PFSK-1 (cell line): ENCODE data around the gene DAPK1.

Experiments used
- FOXP2 ChIP-seq: optimal IDR thresholded peaks from 2 replicates; pipeline ENCODE3; 2011; ENCODE audit warnings: borderline replicate concordance, control low read depth, inconsistent platforms; ENCODE audit not compliant: insufficient read depth; ENCODE audit errors: extremely low read length, extremely low read depth
- POLR2AphosphoS5 ChIP-seq: IDR thresholded peaks from 2 replicates; pipeline ENCODE4 v1.6.1; 2012; ENCODE audit warnings: low read depth, mild to moderate bottlenecking, control low read depth, low read length, moderate library complexity
- REST ChIP-seq, 2 experiments: IDR thresholded peaks; 2 replicates each; pipeline versions ENCODE4 v1.6.1 to v1.8.0; 2011 to 2012; ENCODE audit warnings: low read depth in 2 of 2, low read length in 2 of 2, control low read depth in 1 of 2, inconsistent platforms in 1 of 2, mild to moderate bottlenecking in 1 of 2, moderate library complexity in 1 of 2; ENCODE audit not compliant: insufficient read depth in 1 of 2
- SIN3A ChIP-seq: IDR thresholded peaks from 2 replicates; pipeline ENCODE4 v1.6.1; 2012; ENCODE audit warnings: mild to moderate bottlenecking, low read length, moderate library complexity, borderline replicate concordance; ENCODE audit not compliant: insufficient read depth
- TAF1 ChIP-seq: IDR thresholded peaks from 2 replicates; pipeline ENCODE4 v1.6.1; 2012; ENCODE audit warnings: low read length, control low read depth, borderline replicate concordance; ENCODE audit not compliant: insufficient read depth

GRCh38 chr9:87739546-87739945, 241.9 kb downstream of the DAPK1 start:
- no peak for TF ChIP-seq SIN3A
- TF ChIP-seq TAF1 = no peak
- TF ChIP-seq REST (IDR thresholded peaks at IDR 0.05; ENCODE audit: insufficient read depth in 1 of 2, low read depth in 2 of 2, low read length in 2 of 2) = no peak
- no peak for TF ChIP-seq POLR2AphosphoS5
- no peak for TF ChIP-seq FOXP2
